Right atrium auricular region (tissue), 2 donors: ENCODE results near the gene NIT2. TPM values are rescaled to one million over a fixed set of nuclear protein-coding genes. Genes with fewer than 3 reads are reported as not detected.

Experiments
- DNase-seq: peaks from one replicate; pipeline ENCODE4 v3.0.0-alpha.2; 2019; ENCODE audit warnings: low spot score
- H3K27ac ChIP-seq, 2 donors: fragments of 200-600 bp; sonication (generic); 1 replicate in 1 of 2; 2 replicates in 1 of 2; pipeline ENCODE4 v1.5.1; 2016 to 2019
- H3K27me3 ChIP-seq, 2 donors: fragments of 200-600 bp; sonication (generic); one replicate each; pipeline versions ENCODE4 v1.5.1 to v1.6.0; 2017 to 2019
- H3K36me3 ChIP-seq: fragments of 200-600 bp; sonication (generic); one replicate; pipeline ENCODE4 v1.5.1; 2016
- H3K4me1 ChIP-seq, 2 donors: fragments of 200-600 bp; sonication (generic); one replicate each; pipeline versions ENCODE4 v1.5.1 to v1.6.0; 2017 to 2019
- H3K4me3 ChIP-seq, 2 donors: fragments of 200-600 bp; sonication (generic); 1 replicate in 1 of 2; 2 replicates in 1 of 2; pipeline ENCODE4 v1.5.1; 2017 to 2019; ENCODE audit warnings: mild to moderate bottlenecking in 1 of 2, moderate library complexity in 1 of 2
- H3K9me3 ChIP-seq, 2 donors: fragments of 200-600 bp; sonication (generic); one replicate each; pipeline ENCODE4 v1.5.1; 2019
- total RNA-seq, 2 donors: library from RNA; depleted of rRNA; stranded (reverse); fragments of >200 nt; gene quantifications; one replicate each; pipeline ENCODE4 v1.1.0, GENCODE V29; 2016
- TF ChIP-seq, protein P1 (sequence below), 2 donors: fragments of 200-600 bp; sonication (generic); IDR thresholded peaks; one replicate each; pipeline ENCODE4 v1.5.1; 2019; ENCODE audit warnings: antibody characterized with exemption in 2 of 2

Gene NIT2
- total RNA-seq, 2 donors from 2014 or later: 12.3 to 15.4 TPM

DNA sequence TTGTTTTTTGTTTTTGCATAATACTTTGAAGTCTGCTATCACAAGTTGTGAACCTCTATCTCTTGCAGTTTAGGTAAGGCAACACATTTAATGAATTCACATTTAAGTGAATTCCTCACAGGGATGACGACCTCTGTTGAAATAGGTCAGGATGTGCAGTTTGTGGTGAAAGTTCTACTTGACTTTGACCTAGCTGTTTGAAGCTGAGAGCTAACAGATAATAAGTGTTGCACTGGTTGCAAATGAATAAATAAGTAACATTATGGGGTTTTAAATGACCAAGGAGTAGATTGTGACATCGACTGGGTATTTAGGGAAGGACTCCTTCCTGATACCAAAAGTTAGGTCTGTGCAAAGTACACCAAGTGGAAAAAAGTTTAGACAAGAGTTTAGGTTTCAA lies 23.9 kb downstream of the NIT2 start:
- DNase-seq: no peak
- Histone ChIP-seq H3K9me3 (peaks cover 0 to 6% of the 10 kb centered on the region in 2 donors), H3K4me3 (no peak overlapping the region), H3K4me1 (no peaks in the 10 kb centered on the region), H3K27ac (no peak overlapping the region), H3K36me3 (peaks cover 43% of the 10 kb centered on the region), H3K27me3 (no peaks in the 10 kb centered on the region)
- TF ChIP-seq, protein P1, sequence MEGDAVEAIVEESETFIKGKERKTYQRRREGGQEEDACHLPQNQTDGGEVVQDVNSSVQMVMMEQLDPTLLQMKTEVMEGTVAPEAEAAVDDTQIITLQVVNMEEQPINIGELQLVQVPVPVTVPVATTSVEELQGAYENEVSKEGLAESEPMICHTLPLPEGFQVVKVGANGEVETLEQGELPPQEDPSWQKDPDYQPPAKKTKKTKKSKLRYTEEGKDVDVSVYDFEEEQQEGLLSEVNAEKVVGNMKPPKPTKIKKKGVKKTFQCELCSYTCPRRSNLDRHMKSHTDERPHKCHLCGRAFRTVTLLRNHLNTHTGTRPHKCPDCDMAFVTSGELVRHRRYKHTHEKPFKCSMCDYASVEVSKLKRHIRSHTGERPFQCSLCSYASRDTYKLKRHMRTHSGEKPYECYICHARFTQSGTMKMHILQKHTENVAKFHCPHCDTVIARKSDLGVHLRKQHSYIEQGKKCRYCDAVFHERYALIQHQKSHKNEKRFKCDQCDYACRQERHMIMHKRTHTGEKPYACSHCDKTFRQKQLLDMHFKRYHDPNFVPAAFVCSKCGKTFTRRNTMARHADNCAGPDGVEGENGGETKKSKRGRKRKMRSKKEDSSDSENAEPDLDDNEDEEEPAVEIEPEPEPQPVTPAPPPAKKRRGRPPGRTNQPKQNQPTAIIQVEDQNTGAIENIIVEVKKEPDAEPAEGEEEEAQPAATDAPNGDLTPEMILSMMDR (IDR thresholded peaks at IDR 0.05): no peak

- TF ChIP-seq, protein P1 (IDR thresholded peaks at IDR 0.05): no peak
- DNase-seq: no peak
- Histone ChIP-seq H3K4me3 (no peak overlapping the region), H3K36me3 (peaks cover 44% of the 10 kb centered on the region), H3K4me1 (no peaks in the 10 kb centered on the region), H3K9me3 (peaks cover 0 to 6% of the 10 kb centered on the region in 2 donors), H3K27ac (no peak overlapping the region), H3K27me3 (no peaks in the 10 kb centered on the region)
Observed at GRCh38 chr3:100359035-100359434, 24.5 kb downstream of the NIT2 start.

- no peak overlapping the region for H3K27ac ChIP-seq
- no peak overlapping the region for H3K4me3 ChIP-seq
- TF ChIP-seq, protein P1 (IDR thresholded peaks at IDR 0.05): no peak
- peaks cover 0 to 6% of the 10 kb centered on the region in 2 donors for H3K9me3 ChIP-seq
- peaks cover 47% of the 10 kb centered on the region for H3K36me3 ChIP-seq
- DNase-seq: no peak
- no peaks in the 10 kb centered on the region for H3K4me1 ChIP-seq
- no peaks in the 10 kb centered on the region for H3K27me3 ChIP-seq
Observed at GRCh38 chr3:100360757-100361496, 26.4 kb downstream of the NIT2 start.

DNA sequence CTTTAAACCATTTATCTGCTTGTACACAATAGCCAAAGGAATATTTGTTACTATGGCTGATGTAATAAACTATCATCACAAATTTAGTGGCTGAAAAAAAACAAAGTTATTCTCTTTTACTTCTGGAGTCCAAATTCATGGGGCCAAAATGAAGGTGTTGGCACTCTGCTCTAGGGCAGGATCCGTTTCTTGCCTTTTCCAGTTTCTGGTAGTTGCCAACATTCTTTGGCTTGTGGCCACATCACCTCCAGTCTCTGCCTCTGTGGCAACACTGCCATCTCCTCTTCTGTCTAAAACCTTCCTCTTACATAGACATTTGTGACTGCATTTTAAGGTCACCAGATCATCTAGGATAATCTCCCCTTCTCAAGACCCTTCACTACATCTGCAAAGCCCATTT lies 27.3 kb downstream of the NIT2 start:
- Histone ChIP-seq H3K27me3 (no peaks in the 10 kb centered on the region), H3K4me1 (no peaks in the 10 kb centered on the region), H3K4me3 (no peak overlapping the region), H3K27ac (no peak overlapping the region), H3K36me3 (peaks cover 48% of the 10 kb centered on the region), H3K9me3 (peaks cover 0 to 6% of the 10 kb centered on the region in 2 donors)
- DNase-seq: no peak
- TF ChIP-seq, protein P1 (IDR thresholded peaks at IDR 0.05): no peak

GRCh38 chr3:100364421-100364820 lies 29.9 kb downstream of the NIT2 start:
- no peaks in the 10 kb centered on the region for H3K27me3 ChIP-seq
- H3K4me3 ChIP-seq: no peak overlapping the region
- H3K36me3 ChIP-seq: peaks cover 64% of the 10 kb centered on the region
- H3K27ac ChIP-seq: no peak overlapping the region
- TF ChIP-seq, protein P1 (IDR thresholded peaks at IDR 0.05): no peak
- H3K4me1 ChIP-seq: no peaks in the 10 kb centered on the region
- DNase-seq: no peak
- H3K9me3 ChIP-seq: peaks cover 0 to 6% of the 10 kb centered on the region in 2 donors

GRCh38 chr3:100366424-100366823 lies 31.9 kb downstream of the NIT2 start:
- peaks cover 0 to 6% of the 10 kb centered on the region in 2 donors for H3K9me3 ChIP-seq

More at GRCh38 chr3:100366424-100366823, 31.9 kb downstream of the NIT2 start:
- TF ChIP-seq, protein P1 (IDR thresholded peaks at IDR 0.05): no peak
- Histone ChIP-seq H3K27me3 (no peaks in the 10 kb centered on the region), H3K27ac (no peak overlapping the region), H3K36me3 (peaks cover 73% of the 10 kb centered on the region), H3K4me1 (no peaks in the 10 kb centered on the region), H3K4me3 (no peak overlapping the region)
- no peak for DNase-seq
